ENCODE measurements around the gene SSH2. TPM values are rescaled to one million over a fixed set of nuclear protein-coding genes. Genes with fewer than 3 reads are reported as not detected.

SSH2 gene
- total and polyA plus RNA-seq, 2 of the 13 experiments (the other 11 are each of a cell fraction or from before 2014, with no cell fraction given) = 6.0 to 6.4 TPM

DNA sequence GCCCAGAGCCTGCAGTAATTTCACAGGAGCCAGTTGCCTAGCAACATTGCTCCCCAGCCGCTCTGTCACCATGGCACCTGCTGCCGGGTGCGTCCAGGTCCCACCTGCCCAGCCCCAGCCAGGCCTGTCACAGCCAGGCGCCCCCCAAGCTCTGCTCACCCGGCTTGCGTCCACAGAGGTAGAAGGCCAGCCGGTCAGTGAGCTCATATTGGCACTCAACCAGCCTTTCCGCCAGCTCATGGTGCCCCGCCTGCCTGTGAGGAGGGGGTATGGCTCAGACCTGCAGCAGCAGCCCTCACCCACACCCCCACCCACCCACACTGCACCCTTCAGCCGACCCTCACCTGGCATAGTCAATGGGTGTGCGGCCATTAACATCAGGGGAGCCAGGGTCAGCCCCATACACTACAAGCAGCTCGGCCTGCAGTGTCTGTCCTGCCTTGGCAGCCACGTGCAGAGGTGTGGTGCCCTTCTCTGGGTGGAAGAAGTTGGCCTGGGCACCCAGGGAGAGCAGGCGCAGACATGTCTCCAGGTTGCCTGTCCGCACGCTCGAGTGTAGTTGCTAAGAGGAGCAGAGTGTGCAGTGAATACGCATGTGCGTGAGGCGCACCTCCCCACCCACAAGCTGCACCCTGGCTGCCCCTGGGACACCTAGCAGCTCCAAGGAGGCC, 348.3 kb downstream of the SSH2 start:
- WGBS (ENCODE audit: low lambda C conversion rate) = 98% methylated on average over 12 of the region's 20 CpGs
- H3K36me3 ChIP-seq (replicated peaks in 1 of 2; ENCODE audit: control insufficient read depth in 1 of 2, insufficient read depth in 2 of 2, low read length in 2 of 2) = peaks cover 6 to 10% of the 10 kb centered on the region in 2 experiments; a peak in 4 of 5 replicates
- H3K27me3 ChIP-seq (ENCODE audit: control insufficient read depth in 1 of 2, insufficient read depth in 2 of 2, low read length in 2 of 2) = no peaks in the 10 kb centered on the region
- CTCF ChIA-PET (ENCODE audit: low intra/inter-chr PET ratio, low total read pairs) = interaction anchor here (3.1 kb wide), 1 partner anchor 10 kb away, joined by 39 read pairs; the partner anchor contains the start of gene ANKRD13B
- in situ Hi-C loops (cut with HindIII; ENCODE audit: extremely low pct_ligation_motif_present, low pct_unique_long_range_greater_than_20kb) (loop anchor here (5.0 kb wide), 1 partner anchor 36 kb away; no protein-coding TSS in a partner anchor), intact Hi-C loops (cut with micrococcal nuclease; ENCODE audit: unreplicated experiment) (no loop called here)
- no peak for DNase-seq (ENCODE audit: low spot score)
- peaks cover 15% of the 10 kb centered on the region for H3K4me1 ChIP-seq (ENCODE audit: insufficient read depth, low read length)
- H2AFZ ChIP-seq (ENCODE audit: low read length) = no peak overlapping the region
- no peak for ATAC-seq
- H3K79me2 ChIP-seq (ENCODE audit: insufficient read depth, low read length) = peaks cover 3% of the 10 kb centered on the region
- no peak for FAIRE-seq
- no peak overlapping the region for H3K9ac ChIP-seq (ENCODE audit: insufficient read depth, low read depth, low read length)
- H3K9me3 ChIP-seq (ENCODE audit: low read length) = no peaks in the 10 kb centered on the region
- no peak overlapping the region for H3K4me2 ChIP-seq (ENCODE audit: low read depth, low read length)
- no peak overlapping the region for H3K4me3 ChIP-seq (replicated peaks in 1 of 3; ENCODE audit: insufficient read depth in 1 of 3, low read depth in 2 of 3, low read length in 3 of 3)
- TF ChIP-seq GLI4 (CRISPR knock-in tag; IDR thresholded peaks at IDR 0.05; ENCODE audit: borderline replicate concordance) (no peak), ZNF572 (CRISPR knock-in tag; IDR thresholded peaks at IDR 0.05) (no peak), AGO2 (optimal IDR thresholded peaks at IDR 0.05; ENCODE audit: low read depth, low read length) (peak; percentile 42)
- POLR2A ChIA-PET = no interaction called here
- no TSS peak for BruUV-seq (replicated peaks)
- no peak overlapping the region for H3K27ac ChIP-seq (ENCODE audit: extremely low read length, insufficient read depth, low read length)
- H4K20me1 ChIP-seq (ENCODE audit: insufficient read depth, low read length) = no peaks in the 10 kb centered on the region; the same call in 1 of the 2 replicates

DNA sequence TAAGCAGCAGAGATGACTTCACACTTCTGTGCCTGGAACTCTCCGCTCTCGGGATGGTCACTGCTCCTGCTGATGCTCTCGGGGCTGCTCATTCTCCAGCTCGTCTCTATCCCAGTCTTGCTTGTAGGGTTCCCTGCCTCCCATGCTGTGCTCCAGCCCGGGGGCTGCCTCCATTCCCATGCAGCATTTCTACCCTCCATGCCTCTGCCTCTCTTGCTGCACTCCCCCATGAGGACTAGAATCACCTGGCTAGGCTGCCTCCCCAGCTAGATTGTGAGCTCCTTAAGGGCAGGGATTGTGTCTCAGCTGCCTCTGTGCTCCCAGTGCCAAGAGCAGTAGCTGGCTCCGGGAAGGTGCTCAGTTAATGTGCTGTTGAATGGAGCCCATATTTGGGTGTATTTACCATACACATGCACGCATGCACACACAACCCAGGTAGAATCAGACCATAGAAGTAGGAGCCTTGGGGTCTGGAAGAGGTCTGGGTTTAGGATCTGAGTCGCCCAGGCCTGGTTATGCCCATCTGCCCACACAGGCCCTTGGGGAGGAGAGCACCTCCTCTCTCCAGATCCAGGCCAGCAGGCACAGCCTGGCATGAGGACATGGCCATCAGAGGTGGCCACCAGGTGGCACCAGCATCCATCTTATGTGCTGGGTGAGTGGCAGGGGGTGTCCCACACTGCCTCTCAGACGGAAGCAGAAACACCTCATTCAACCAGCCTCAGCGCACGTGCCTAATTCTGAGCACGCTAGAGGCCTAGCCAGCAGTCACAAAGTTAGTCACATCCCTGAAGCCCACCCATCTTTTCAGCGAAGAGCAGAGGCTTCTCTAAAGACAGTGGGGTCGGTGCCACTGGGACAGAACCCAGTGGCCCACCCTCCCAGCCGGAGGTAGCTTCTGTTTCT, 349.9 kb downstream of the SSH2 start:
- in situ Hi-C loops (cut with HindIII; ENCODE audit: extremely low pct_ligation_motif_present, low pct_unique_long_range_greater_than_20kb) = loop anchor here (5.0 kb wide), 1 partner anchor 37 kb away; no protein-coding TSS in a partner anchor
- FAIRE-seq (peak; percentile 89), ATAC-seq (peak; percentile 86), DNase-seq (ENCODE audit: low spot score) (peak; percentile 64)
- ChIA-PET POLR2A (no interaction called here), CTCF (ENCODE audit: low intra/inter-chr PET ratio, low total read pairs) (interaction anchor here (0.7 to 3.1 kb wide), 7 partner anchors 12 to 199 kb away, joined by 3 to 39 read pairs (median 3); partner anchors contain the start of genes ABHD15, ANKRD13B and TP53I13)
- no peaks in the 10 kb centered on the region; the same call in 1 of the 2 replicates for H4K20me1 ChIP-seq (ENCODE audit: insufficient read depth, low read length)
- no peak overlapping the region for H3K4me3 ChIP-seq (replicated peaks in 1 of 3; ENCODE audit: insufficient read depth in 1 of 3, low read depth in 2 of 3, low read length in 3 of 3)
- intact Hi-C loops (cut with micrococcal nuclease; ENCODE audit: unreplicated experiment) = loop anchor here (1.0 kb wide), 1 partner anchor 11 kb away; no protein-coding TSS in a partner anchor
- H3K36me3 ChIP-seq (replicated peaks in 1 of 2; ENCODE audit: control insufficient read depth in 1 of 2, insufficient read depth in 2 of 2, low read length in 2 of 2) = peaks cover 6 to 20% of the 10 kb centered on the region in 2 experiments; a peak in 4 of 5 replicates
- no peaks in the 10 kb centered on the region for H3K9me3 ChIP-seq (ENCODE audit: low read length)
- peaks cover 20% of the 10 kb centered on the region for H3K4me1 ChIP-seq (ENCODE audit: insufficient read depth, low read length)
- no peak overlapping the region for H3K9ac ChIP-seq (ENCODE audit: insufficient read depth, low read depth, low read length)
- 89% methylated on average over 10 of the region's 15 CpGs for WGBS (ENCODE audit: low lambda C conversion rate)
- no peak overlapping the region for H3K4me2 ChIP-seq (ENCODE audit: low read depth, low read length)
- no peaks in the 10 kb centered on the region for H3K79me2 ChIP-seq (ENCODE audit: insufficient read depth, low read length)
- BruUV-seq (replicated peaks) = no TSS peak
- no peaks in the 10 kb centered on the region for H3K27me3 ChIP-seq (ENCODE audit: control insufficient read depth in 1 of 2, insufficient read depth in 2 of 2, low read length in 2 of 2)
- H3K27ac ChIP-seq (ENCODE audit: extremely low read length, insufficient read depth, low read length) = no peak overlapping the region
- H2AFZ ChIP-seq (ENCODE audit: low read length) = no peak overlapping the region
- TF ChIP-seq, protein P1, sequence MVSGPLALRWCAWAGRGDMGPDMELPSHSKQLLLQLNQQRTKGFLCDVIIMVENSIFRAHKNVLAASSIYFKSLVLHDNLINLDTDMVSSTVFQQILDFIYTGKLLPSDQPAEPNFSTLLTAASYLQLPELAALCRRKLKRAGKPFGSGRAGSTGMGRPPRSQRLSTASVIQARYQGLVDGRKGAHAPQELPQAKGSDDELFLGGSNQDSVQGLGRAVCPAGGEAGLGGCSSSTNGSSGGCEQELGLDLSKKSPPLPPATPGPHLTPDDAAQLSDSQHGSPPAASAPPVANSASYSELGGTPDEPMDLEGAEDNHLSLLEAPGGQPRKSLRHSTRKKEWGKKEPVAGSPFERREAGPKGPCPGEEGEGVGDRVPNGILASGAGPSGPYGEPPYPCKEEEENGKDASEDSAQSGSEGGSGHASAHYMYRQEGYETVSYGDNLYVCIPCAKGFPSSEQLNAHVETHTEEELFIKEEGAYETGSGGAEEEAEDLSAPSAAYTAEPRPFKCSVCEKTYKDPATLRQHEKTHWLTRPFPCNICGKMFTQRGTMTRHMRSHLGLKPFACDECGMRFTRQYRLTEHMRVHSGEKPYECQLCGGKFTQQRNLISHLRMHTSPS (CRISPR knock-in tag; IDR thresholded peaks at IDR 0.05; ENCODE audit: low read depth) = peak; percentile 50; the same call in 1 of the 2 replicates
- peak; percentile 50; the same call in 1 of the 2 replicates for TF ChIP-seq ELF3 (CRISPR knock-in tag; IDR thresholded peaks at IDR 0.05)
- peak; percentile 49; the same call in 1 of the 2 replicates for TF ChIP-seq HDAC2 (CRISPR knock-in tag; IDR thresholded peaks at IDR 0.05)
- peak; percentile 92 for TF ChIP-seq RAD21 (CRISPR knock-in tag; IDR thresholded peaks at IDR 0.05)
- TF ChIP-seq ZNF556 (CRISPR knock-in tag; IDR thresholded peaks at IDR 0.05; ENCODE audit: borderline replicate concordance) = peak; percentile 44; the same call in 1 of the 2 replicates
- TF ChIP-seq, protein P2, sequence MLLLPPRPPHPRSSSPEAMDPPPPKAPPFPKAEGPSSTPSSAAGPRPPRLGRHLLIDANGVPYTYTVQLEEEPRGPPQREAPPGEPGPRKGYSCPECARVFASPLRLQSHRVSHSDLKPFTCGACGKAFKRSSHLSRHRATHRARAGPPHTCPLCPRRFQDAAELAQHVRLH (CRISPR knock-in tag; IDR thresholded peaks at IDR 0.05; ENCODE audit: borderline replicate concordance, low read depth) = peak; percentile 61; the same call in 1 of the 2 replicates
- TF ChIP-seq MZF1 (CRISPR knock-in tag; IDR thresholded peaks at IDR 0.05; ENCODE audit: borderline replicate concordance) = 0 out of 2 replicates have a peak, but pooled peaks have one; percentile 60
- no peak for TF ChIP-seq POLR2A (IDR thresholded peaks at IDR 0.05; ENCODE audit: insufficient read depth in 1 of 2, low read depth in 2 of 2, low read length in 2 of 2)
- peak; percentile 70; the same call in 1 of the 2 replicates for TF ChIP-seq IRF2 (CRISPR knock-in tag; IDR thresholded peaks at IDR 0.05)
- TF ChIP-seq, protein P3, sequence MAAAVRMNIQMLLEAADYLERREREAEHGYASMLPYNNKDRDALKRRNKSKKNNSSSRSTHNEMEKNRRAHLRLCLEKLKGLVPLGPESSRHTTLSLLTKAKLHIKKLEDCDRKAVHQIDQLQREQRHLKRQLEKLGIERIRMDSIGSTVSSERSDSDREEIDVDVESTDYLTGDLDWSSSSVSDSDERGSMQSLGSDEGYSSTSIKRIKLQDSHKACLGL (CRISPR knock-in tag; IDR thresholded peaks at IDR 0.05) = no peak

Data from HepG2 (cell line).